Colonic mucosa (tissue), 4 donors: ENCODE measurements around the gene SUMO3. TPM values are rescaled to one million over a fixed set of nuclear protein-coding genes. Genes with fewer than 3 reads are reported as not detected.

Experiments
- DNase-seq: peaks from one replicate; pipeline ENCODE4 v3.0.0-alpha.2; 2020
- H3K27ac ChIP-seq: fragments of 200-600 bp; one replicate; pipeline ENCODE4 v1.8.0; 2021
- H3K27me3 ChIP-seq: fragments of 200-600 bp; one replicate; pipeline ENCODE4 v1.8.0; 2021
- H3K36me3 ChIP-seq: fragments of 200-600 bp; one replicate; pipeline ENCODE4 v1.8.0; 2021
- H3K4me1 ChIP-seq: fragments of 200-600 bp; one replicate; pipeline ENCODE4 v1.8.0; 2021; ENCODE audit warnings: mild to moderate bottlenecking
- H3K4me3 ChIP-seq: fragments of 200-600 bp; one replicate; pipeline ENCODE4 v1.8.0; 2021
- H3K9ac ChIP-seq, 2 donors: one replicate each; pipeline ENCODE4 v1.7.0; 2013; ENCODE audit warnings: control low read depth in 2 of 2, low read depth in 2 of 2, low read length in 2 of 2
- H3K9me3 ChIP-seq: fragments of 200-600 bp; one replicate; pipeline ENCODE4 v1.8.0; 2021
- CTCF ChIP-seq: fragments of 200-600 bp; IDR thresholded peaks from one replicate; pipeline ENCODE4 v1.8.0; 2022; ENCODE audit warnings: antibody characterized with exemption, mild to moderate bottlenecking
- intact Hi-C: fragments of 100-400 bp; cut with DNase I; formaldehyde crosslinking; loops from one replicate; pipeline ENCODE4 v1.14.1; 2022
- total RNA-seq, 2 donors: library from RNA; stranded (reverse); fragmentation: NEBNext Ultra II Directional in 1 of 2; extraction: Animal tissue kit (Norgen Biotek cat#: 25700) in 1 of 2; gene quantifications; one replicate each; pipeline ENCODE4 v1.2.1, GENCODE V29; 2021
- donor health status: healthy.
- donor health status: DM: no; HTN: no; CAD: no.
- donor health status: DM: no; HTN: no; CAD: no.

SUMO3 gene
- total RNA-seq, 2 donors from 2014 or later: 81.3 to 82.8 TPM

GRCh38 chr21:44840771-44841170 lies 22.9 kb upstream of the SUMO3 start:
- no peaks in the 10 kb centered on the region for H3K9me3 ChIP-seq
- DNase-seq: no peak
- no peak overlapping the region for H3K4me3 ChIP-seq
- TF ChIP-seq CTCF: no peak
- H3K9ac ChIP-seq: no peak overlapping the region
- peaks cover 2% of the 10 kb centered on the region for H3K4me1 ChIP-seq
- no peak overlapping the region for H3K27ac ChIP-seq
- H3K27me3 ChIP-seq: no peaks in the 10 kb centered on the region
- no peaks in the 10 kb centered on the region for H3K36me3 ChIP-seq
- intact Hi-C loops: no loop called here

GRCh38 chr21:44838951-44839350 lies 21.1 kb upstream of the SUMO3 start:
- no peaks in the 10 kb centered on the region for H3K27me3 ChIP-seq
- no peaks in the 10 kb centered on the region for H3K36me3 ChIP-seq
- H3K4me1 ChIP-seq: no peaks in the 10 kb centered on the region
- no peak for DNase-seq
- H3K27ac ChIP-seq: no peak overlapping the region
- TF ChIP-seq CTCF: no peak
- no peak overlapping the region for H3K9ac ChIP-seq
- H3K4me3 ChIP-seq: no peak overlapping the region
- intact Hi-C loops: no loop called here
- no peaks in the 10 kb centered on the region for H3K9me3 ChIP-seq

- intact Hi-C loops: no loop called here
- no peaks in the 10 kb centered on the region for H3K9me3 ChIP-seq
- H3K4me1 ChIP-seq: no peaks in the 10 kb centered on the region
- H3K27ac ChIP-seq: no peak overlapping the region
- no peak overlapping the region for H3K9ac ChIP-seq
- DNase-seq: no peak
- H3K4me3 ChIP-seq: no peak overlapping the region
- TF ChIP-seq CTCF: no peak
- H3K27me3 ChIP-seq: no peaks in the 10 kb centered on the region
- no peaks in the 10 kb centered on the region for H3K36me3 ChIP-seq
These were observed 20.4 kb upstream of the SUMO3 start for GRCh38 chr21:44838039-44838895.

- Histone ChIP-seq H3K9me3 (no peaks in the 10 kb centered on the region), H3K4me3 (no peak overlapping the region), H3K9ac (no peak overlapping the region), H3K4me1 (no peaks in the 10 kb centered on the region), H3K27ac (no peak overlapping the region), H3K27me3 (no peaks in the 10 kb centered on the region), H3K36me3 (no peaks in the 10 kb centered on the region)
- no peak for DNase-seq
- intact Hi-C loops: no loop called here
- TF ChIP-seq CTCF: no peak
These were observed 19.7 kb upstream of the SUMO3 start for GRCh38 chr21:44837537-44837936.

- Histone ChIP-seq H3K4me1 (no peaks in the 10 kb centered on the region), H3K27ac (no peak overlapping the region), H3K36me3 (no peaks in the 10 kb centered on the region), H3K27me3 (no peaks in the 10 kb centered on the region), H3K4me3 (no peak overlapping the region), H3K9me3 (no peaks in the 10 kb centered on the region), H3K9ac (no peak overlapping the region)
- intact Hi-C loops: no loop called here
- no peak for DNase-seq
- TF ChIP-seq CTCF: no peak
These were observed 19.0 kb upstream of the SUMO3 start for GRCh38 chr21:44836666-44837471.
